ENCODE measurements around the gene RPS6KA2.

GRCh38 chr6:166507380-166507779 lies 119.7 kb downstream of the RPS6KA2 start:
- no peak for TF ChIP-seq FOXA1 (IDR thresholded peaks at IDR 0.05)
- TF ChIP-seq L3MBTL2 (conservative IDR thresholded peaks at IDR 0.05), result no peak
- no peak for TF ChIP-seq BHLHE40 (IDR thresholded peaks at IDR 0.05; ENCODE audit: borderline replicate concordance)
- no peak for TF ChIP-seq FOXM1 (IDR thresholded peaks at IDR 0.05; ENCODE audit: borderline replicate concordance)
